OCI-LY3 (cell line): Measurements from ENCODE around the gene RAP1GDS1.

Source experiments
- H2AFZ ChIP-seq: fragments of 200-600, 300-600 bp; shearing (Covaris generic); 2 replicates; pipeline ENCODE4 v1.6.0; 2014; ENCODE audit warnings: antibody characterized with exemption, low read depth, low read length
- H3K27ac ChIP-seq: fragments of 200-600, 300-600 bp; sonication (generic); 2 replicates; pipeline ENCODE4 v1.5.1; 2014; ENCODE audit warnings: mild to moderate bottlenecking, low read length, moderate library complexity, mixed read lengths
- H3K27me3 ChIP-seq: fragments of 200-600, 300-600 bp; sonication (generic); 2 replicates; pipeline ENCODE4 v1.6.1; 2014; ENCODE audit warnings: low read depth, low read length, mixed read lengths
- H3K36me3 ChIP-seq: fragments of 200-600, 300-600 bp; sonication (generic); replicated peaks from 2 replicates; pipeline ENCODE3; 2014; ENCODE audit warnings: low read depth, low read length, mixed read lengths
- H3K4me1 ChIP-seq: fragments of 300-600, 200-600 bp; sonication (generic); 2 replicates; pipeline ENCODE4 v1.6.1; 2014; ENCODE audit warnings: low read length, mixed read lengths
- H3K4me2 ChIP-seq: fragments of 200-600, 300-600 bp; sonication (generic); 2 replicates; pipeline ENCODE4 v1.6.1; 2014; ENCODE audit warnings: low read length, mixed read lengths
- H3K4me3 ChIP-seq: fragments of 300-600, 200-600 bp; sonication (generic); 2 replicates; pipeline ENCODE4 v1.5.1; 2014; ENCODE audit warnings: antibody characterized with exemption, mild to moderate bottlenecking, low read length, moderate library complexity
- H3K79me2 ChIP-seq: fragments of 300-600, 200-600 bp; shearing (Covaris generic); 2 replicates; pipeline ENCODE4 v1.6.1; 2014; ENCODE audit warnings: mild to moderate bottlenecking, low read length, mixed read lengths
- H3K9ac ChIP-seq: fragments of 300-600, 200-600 bp; shearing (Covaris generic); 2 replicates; pipeline ENCODE4 v1.6.0; 2014; ENCODE audit warnings: mild to moderate bottlenecking, low read length, moderate library complexity
- H3K9me3 ChIP-seq: fragments of 200-600, 300-600 bp; shearing (Covaris generic); 2 replicates; pipeline ENCODE4 v1.6.1; 2014; ENCODE audit warnings: low read length, mixed read lengths; ENCODE audit not compliant: insufficient read depth
- H4K20me1 ChIP-seq: fragments of 200-600, 300-600 bp; sonication (generic); 2 replicates; pipeline ENCODE4 v1.6.1; 2016; ENCODE audit warnings: low read length, mixed read lengths; ENCODE audit not compliant: insufficient read depth
- EZH2phosphoT487 ChIP-seq: fragments of 200-600 bp; shearing (Covaris generic); IDR thresholded peaks from 2 replicates; pipeline ENCODE4 v1.6.1; 2018; ENCODE audit warnings: antibody characterized with exemption, mixed run types, low read depth
- TF ChIP-seq, protein P1 (sequence below): fragments of 200-600, 300-600 bp; sonication (generic); IDR thresholded peaks from 2 replicates; pipeline ENCODE4 v1.5.1; 2014; ENCODE audit warnings: antibody characterized with exemption, low read length, low read depth

The RAP1GDS1 gene

DNA sequence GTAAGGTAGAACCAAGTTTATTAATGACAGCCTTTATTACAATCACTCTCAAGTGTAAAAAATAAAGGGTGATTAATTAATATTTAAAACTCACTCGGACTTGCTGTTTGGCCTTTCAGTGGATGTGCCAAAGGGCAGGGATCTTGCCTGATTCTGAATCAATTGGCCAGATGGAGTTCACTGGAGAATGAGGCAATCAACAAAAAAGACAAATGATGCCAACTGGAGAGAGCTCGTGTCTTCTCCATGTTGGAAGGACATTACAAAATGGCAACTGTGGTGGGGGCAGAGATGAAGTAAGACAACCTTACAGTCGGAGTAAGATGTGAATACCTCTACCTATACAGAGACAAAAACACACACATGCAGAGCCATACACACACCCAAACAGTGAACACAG is 209.2 kb downstream of the RAP1GDS1 start:
- no peaks in the 10 kb centered on the region for H4K20me1 ChIP-seq
- H3K4me1 ChIP-seq, result peaks cover 12% of the 10 kb centered on the region; the same call in 1 of the 2 replicates
- TF ChIP-seq EZH2phosphoT487, result no peak
- TF ChIP-seq, protein P1, sequence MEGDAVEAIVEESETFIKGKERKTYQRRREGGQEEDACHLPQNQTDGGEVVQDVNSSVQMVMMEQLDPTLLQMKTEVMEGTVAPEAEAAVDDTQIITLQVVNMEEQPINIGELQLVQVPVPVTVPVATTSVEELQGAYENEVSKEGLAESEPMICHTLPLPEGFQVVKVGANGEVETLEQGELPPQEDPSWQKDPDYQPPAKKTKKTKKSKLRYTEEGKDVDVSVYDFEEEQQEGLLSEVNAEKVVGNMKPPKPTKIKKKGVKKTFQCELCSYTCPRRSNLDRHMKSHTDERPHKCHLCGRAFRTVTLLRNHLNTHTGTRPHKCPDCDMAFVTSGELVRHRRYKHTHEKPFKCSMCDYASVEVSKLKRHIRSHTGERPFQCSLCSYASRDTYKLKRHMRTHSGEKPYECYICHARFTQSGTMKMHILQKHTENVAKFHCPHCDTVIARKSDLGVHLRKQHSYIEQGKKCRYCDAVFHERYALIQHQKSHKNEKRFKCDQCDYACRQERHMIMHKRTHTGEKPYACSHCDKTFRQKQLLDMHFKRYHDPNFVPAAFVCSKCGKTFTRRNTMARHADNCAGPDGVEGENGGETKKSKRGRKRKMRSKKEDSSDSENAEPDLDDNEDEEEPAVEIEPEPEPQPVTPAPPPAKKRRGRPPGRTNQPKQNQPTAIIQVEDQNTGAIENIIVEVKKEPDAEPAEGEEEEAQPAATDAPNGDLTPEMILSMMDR, result no peak
- no peak overlapping the region for H3K4me2 ChIP-seq
- H3K27me3 ChIP-seq, result no peaks in the 10 kb centered on the region
- H3K4me3 ChIP-seq, result no peak overlapping the region
- H3K36me3 ChIP-seq, result peaks cover 27% of the 10 kb centered on the region
- H2AFZ ChIP-seq, result no peak overlapping the region
- no peak overlapping the region for H3K27ac ChIP-seq
- no peak overlapping the region for H3K9ac ChIP-seq
- no peaks in the 10 kb centered on the region for H3K79me2 ChIP-seq
- H3K9me3 ChIP-seq, result no peaks in the 10 kb centered on the region

DNA sequence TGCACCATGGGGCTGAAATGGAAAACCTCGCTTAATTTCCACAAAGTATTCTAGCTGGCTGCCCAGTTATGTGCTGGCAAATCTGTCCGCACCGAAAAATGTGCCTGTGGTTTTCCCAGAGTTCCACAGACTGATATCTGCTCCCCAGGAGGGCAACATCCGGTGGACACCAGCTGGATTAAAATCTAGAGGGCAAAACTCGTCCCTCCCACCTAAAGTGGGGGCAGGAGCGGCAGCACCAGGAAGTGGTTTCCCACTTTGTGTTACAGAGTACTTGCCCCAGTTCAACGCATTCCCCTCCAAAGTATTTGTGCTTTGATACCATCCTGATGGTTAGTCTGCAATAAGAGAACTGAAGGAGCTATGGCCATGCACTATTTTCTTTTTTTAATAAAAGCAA is 209.6 kb downstream of the RAP1GDS1 start:
- no peak for TF ChIP-seq EZH2phosphoT487
- TF ChIP-seq, protein P1, result no peak
- H4K20me1 ChIP-seq, result no peaks in the 10 kb centered on the region
- no peak overlapping the region for H3K9ac ChIP-seq
- no peaks in the 10 kb centered on the region for H3K9me3 ChIP-seq
- no peak overlapping the region for H2AFZ ChIP-seq
- H3K4me1 ChIP-seq, result peaks cover 9% of the 10 kb centered on the region; the same call in 1 of the 2 replicates
- no peaks in the 10 kb centered on the region for H3K27me3 ChIP-seq
- peaks cover 29% of the 10 kb centered on the region for H3K36me3 ChIP-seq
- no peaks in the 10 kb centered on the region for H3K79me2 ChIP-seq
- no peak overlapping the region for H3K27ac ChIP-seq
- H3K4me2 ChIP-seq, result no peak overlapping the region
- no peak overlapping the region for H3K4me3 ChIP-seq

DNA sequence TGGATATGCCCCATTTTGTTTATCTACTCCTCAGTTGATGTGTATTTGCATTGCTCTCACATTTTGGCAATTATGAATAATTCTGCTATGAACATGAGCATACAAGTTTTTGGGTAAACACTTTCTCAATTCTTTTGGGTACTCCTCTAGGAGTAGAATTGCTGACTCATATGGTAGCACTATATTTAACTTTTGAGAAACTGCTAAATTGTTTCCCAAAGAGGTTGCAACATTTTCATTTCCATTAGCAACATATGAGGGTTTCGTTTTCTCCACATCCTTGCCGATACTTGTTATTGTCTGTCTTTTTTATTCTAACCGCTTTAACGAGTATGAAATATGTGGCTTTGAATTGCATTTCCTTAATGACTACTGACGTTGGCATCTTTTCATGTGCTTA is 211.9 kb downstream of the RAP1GDS1 start:
- no peak for TF ChIP-seq EZH2phosphoT487
- TF ChIP-seq, protein P1, result no peak
- Histone ChIP-seq H2AFZ (no peak overlapping the region), H3K9me3 (no peaks in the 10 kb centered on the region), H3K9ac (no peak overlapping the region), H3K4me2 (no peak overlapping the region), H3K27ac (no peak overlapping the region), H4K20me1 (no peaks in the 10 kb centered on the region), H3K36me3 (peaks cover 33% of the 10 kb centered on the region), H3K4me3 (no peak overlapping the region), H3K79me2 (no peaks in the 10 kb centered on the region), H3K27me3 (no peaks in the 10 kb centered on the region), H3K4me1 (peaks cover 5% of the 10 kb centered on the region; the same call in 1 of the 2 replicates)

DNA sequence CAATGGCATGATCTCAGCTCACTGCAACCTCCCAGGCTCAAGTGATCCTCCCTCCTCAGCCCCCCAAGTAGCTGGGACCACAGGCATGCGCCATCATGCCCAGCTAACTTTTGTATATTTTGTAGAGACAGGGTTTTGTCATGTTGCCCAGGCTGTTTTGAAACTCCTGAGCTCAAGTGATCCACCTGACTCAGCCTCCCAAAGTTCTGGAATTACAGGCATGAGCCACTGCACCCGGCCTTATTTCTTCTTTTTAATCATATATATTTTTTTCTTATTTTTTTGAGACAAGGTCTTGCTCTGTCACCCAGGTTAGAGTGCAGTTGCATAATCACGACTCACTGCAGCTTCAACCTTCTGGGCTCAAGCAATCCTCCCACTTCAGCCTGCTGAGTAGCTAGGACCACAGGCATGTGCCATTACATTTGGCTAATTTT is 213.2 kb downstream of the RAP1GDS1 start:
- no peak overlapping the region for H3K4me3 ChIP-seq
- no peaks in the 10 kb centered on the region for H3K9me3 ChIP-seq
- H3K79me2 ChIP-seq, result no peaks in the 10 kb centered on the region
- H2AFZ ChIP-seq, result no peak overlapping the region
- no peak overlapping the region for H3K4me2 ChIP-seq
- no peak overlapping the region for H3K9ac ChIP-seq
- peaks cover 6% of the 10 kb centered on the region for H3K4me1 ChIP-seq
- no peak overlapping the region for H3K27ac ChIP-seq
- peaks cover 33% of the 10 kb centered on the region for H3K36me3 ChIP-seq
- H4K20me1 ChIP-seq, result no peaks in the 10 kb centered on the region
- no peak for TF ChIP-seq EZH2phosphoT487
- TF ChIP-seq, protein P1, result no peak
- no peaks in the 10 kb centered on the region for H3K27me3 ChIP-seq
